Measurements from ENCODE around the gene CPED1. TPM values are rescaled to one million over a fixed set of nuclear protein-coding genes. Genes with fewer than 3 reads are reported as not detected.

The CPED1 gene
- total RNA-seq, 4 donors from 2014 or later, result 32.5 to 49.5 (median 40.2) TPM

DNA sequence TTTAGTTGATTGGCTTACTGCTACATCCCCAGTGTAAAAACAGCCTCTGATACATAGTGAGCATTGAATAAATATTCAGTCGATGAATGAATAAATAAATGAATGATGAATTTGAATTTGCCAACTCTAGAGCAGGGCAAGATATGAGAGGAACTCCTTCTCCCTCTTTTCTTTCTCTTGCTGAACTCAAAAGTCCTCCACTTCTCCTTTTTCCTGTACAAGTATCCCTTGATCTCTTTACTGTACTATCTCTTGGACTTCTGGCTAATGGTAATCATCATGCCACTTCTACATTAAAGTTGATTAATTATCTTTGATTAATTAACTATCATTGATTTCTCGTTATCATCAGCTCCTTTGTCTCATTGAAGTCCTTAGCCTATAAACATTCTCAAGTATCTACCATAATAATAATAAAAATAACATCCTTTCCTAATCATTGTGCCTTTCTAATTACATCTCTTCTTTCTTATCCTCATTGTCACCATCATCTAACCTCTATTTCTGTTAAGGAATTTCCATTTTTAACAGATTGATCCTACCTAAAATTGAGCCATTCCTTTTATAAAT lies 10.6 kb downstream of the CPED1 start:
- TF ChIP-seq, protein P1, sequence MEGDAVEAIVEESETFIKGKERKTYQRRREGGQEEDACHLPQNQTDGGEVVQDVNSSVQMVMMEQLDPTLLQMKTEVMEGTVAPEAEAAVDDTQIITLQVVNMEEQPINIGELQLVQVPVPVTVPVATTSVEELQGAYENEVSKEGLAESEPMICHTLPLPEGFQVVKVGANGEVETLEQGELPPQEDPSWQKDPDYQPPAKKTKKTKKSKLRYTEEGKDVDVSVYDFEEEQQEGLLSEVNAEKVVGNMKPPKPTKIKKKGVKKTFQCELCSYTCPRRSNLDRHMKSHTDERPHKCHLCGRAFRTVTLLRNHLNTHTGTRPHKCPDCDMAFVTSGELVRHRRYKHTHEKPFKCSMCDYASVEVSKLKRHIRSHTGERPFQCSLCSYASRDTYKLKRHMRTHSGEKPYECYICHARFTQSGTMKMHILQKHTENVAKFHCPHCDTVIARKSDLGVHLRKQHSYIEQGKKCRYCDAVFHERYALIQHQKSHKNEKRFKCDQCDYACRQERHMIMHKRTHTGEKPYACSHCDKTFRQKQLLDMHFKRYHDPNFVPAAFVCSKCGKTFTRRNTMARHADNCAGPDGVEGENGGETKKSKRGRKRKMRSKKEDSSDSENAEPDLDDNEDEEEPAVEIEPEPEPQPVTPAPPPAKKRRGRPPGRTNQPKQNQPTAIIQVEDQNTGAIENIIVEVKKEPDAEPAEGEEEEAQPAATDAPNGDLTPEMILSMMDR (IDR thresholded peaks at IDR 0.05; ENCODE audit: low read depth), result no peak

- TF ChIP-seq, protein P1 (IDR thresholded peaks at IDR 0.05; ENCODE audit: low read depth), result no peak
These were observed 11.8 kb downstream of the CPED1 start for GRCh38 chr7:121000081-121000983.

GRCh38 chr7:121001234-121001906 lies 12.9 kb downstream of the CPED1 start:
- TF ChIP-seq, protein P1 (IDR thresholded peaks at IDR 0.05; ENCODE audit: low read depth), result no peak

DNA sequence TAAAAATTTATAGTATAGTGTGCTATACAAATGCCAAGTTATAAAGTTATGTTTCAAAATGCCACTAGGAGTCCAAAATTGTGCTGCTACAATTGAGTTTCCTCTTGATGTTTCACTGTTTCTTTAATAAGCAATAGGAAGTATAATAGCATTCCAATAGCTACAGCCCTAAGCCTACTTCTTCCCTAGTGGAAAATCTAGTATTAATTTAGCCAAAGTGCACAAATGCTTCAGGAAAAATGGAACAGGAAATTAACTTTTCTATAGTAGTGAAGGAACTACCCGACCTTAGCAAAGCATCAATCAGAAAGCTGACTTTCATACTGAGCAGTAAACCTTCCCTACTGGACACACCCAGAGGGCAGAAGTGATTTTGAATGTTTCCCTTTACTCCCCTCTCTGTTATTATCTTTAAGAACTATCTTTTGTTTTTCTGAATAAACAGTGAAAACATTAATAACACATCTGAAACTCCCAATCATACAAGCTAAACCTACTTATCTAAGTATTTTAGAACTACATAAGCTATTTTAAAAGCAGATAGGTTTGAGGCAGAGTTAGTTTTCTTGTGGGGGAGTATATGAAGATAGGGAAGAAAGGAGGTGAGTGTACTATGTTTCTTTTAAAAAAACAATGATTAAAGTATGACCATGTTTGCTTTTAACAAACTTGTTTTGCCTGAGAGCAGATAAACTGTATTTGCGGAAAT lies 13.7 kb downstream of the CPED1 start:
- TF ChIP-seq, protein P1 (IDR thresholded peaks at IDR 0.05; ENCODE audit: low read depth), result no peak

DNA sequence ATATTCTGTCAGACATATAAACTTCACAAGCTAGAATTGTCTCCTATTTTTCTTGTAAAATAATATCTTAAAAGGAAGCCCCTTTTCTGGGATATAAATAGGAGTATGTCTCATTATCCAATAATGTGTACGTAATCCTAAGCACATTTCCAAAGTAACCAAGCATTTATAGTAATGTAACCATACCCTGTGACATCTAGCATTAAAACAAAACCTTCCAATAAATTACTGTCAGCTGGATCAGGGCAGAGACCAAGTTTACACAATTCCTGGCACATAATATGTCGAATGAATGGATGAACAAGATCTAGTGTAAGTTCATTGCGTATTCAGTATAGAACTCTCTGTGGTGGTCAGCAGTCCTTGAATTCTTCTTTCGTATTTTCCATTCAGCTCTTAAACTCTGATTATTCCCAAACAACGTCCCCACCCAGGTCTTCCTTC lies 14.3 kb downstream of the CPED1 start:
- TF ChIP-seq, protein P1 (IDR thresholded peaks at IDR 0.05; ENCODE audit: low read depth), result no peak

DNA sequence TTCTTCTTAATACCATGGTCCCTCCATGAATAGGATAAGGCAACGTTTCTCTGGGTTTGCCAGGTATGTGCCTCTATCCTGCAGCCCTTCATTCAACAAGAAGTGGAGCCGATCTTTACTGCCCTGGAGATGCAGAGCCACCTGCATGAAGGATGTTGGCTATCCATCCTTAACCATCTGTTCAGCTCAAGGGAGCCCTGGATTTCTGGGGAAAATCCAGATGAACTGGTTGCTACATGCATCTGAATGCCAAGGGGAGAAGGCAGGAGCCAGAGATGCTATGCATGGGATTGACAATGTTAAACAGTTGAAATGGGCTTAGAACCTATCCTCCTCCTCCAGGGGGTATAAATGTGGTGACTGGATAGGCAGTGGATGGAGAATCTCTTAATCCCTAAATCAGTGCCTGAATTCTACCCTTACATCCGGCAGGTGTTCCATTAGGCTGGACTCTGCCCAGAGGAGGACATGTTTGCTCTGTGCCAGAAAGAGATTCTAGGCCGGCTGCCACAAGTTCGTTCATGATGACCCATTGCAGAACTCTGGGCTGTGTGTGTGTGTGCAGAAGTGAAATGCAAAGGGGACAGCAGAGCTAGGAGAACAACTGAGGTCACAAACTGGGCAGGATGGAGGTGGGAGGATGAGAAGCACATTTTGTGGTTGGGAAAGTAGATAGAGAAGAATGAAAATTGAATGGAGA lies 15.6 kb downstream of the CPED1 start:
- TF ChIP-seq, protein P1 (IDR thresholded peaks at IDR 0.05; ENCODE audit: low read depth), result no peak
